Calu3 (cell line): ENCODE results near the gene TBL1X. TPM values are rescaled to one million over a fixed set of nuclear protein-coding genes. Genes with fewer than 3 reads are reported as not detected.
"Not testable (repeated sequence)": the region's sequence is repeated elsewhere in the genome, so short reads cannot be mapped to it uniquely, and the experiment has no call there.

Source experiments
- BruUV-seq: library from RNA; stranded (reverse); fragments of 400-500 nt; replicated peaks from 2 replicates; lab custom pipeline; 2021; lab: Mats Ljungman, UMichigan
- CTCF ChIA-PET: fragments of 300-600 bp; sonication (Branson Sonifier 250); formaldehyde crosslinking; loops from one replicate; lab custom pipeline; 2022; ENCODE audit warnings: antibody characterized with exemption; lab: Charles Lee
- DNase-seq: peaks from one replicate; pipeline ENCODE4 v3.0.0; 2022
- H3K27ac Mint-ChIP-seq: one replicate; pipeline ENCODE4 v1.8.0; 2022; ENCODE audit warnings: mixed read lengths; ENCODE audit not compliant: unreplicated experiment
- H3K27me3 Mint-ChIP-seq: one replicate; pipeline ENCODE4 v1.8.0; 2022; ENCODE audit warnings: mixed read lengths; ENCODE audit not compliant: unreplicated experiment
- H3K36me3 Mint-ChIP-seq: one replicate; pipeline ENCODE4 v1.8.0; 2022; ENCODE audit warnings: mild to moderate bottlenecking, moderate library complexity, mixed read lengths; ENCODE audit not compliant: insufficient read depth, unreplicated experiment
- H3K4me1 Mint-ChIP-seq: one replicate; pipeline ENCODE4 v1.8.0; 2022; ENCODE audit warnings: mild to moderate bottlenecking, low read depth, mixed read lengths; ENCODE audit not compliant: unreplicated experiment
- H3K4me3 Mint-ChIP-seq: one replicate; pipeline ENCODE4 v1.8.0; 2022; ENCODE audit warnings: mild to moderate bottlenecking, low read depth, moderate library complexity, mixed read lengths; ENCODE audit not compliant: unreplicated experiment
- H3K9me3 Mint-ChIP-seq: one replicate; pipeline ENCODE4 v1.8.0; 2022; ENCODE audit warnings: low read depth, mixed read lengths; ENCODE audit not compliant: unreplicated experiment
- intact Hi-C: fragments of 100-400 bp; cut with micrococcal nuclease; formaldehyde crosslinking; loops from one replicate; pipeline ENCODE4 v1.10.0; 2022; ENCODE audit not compliant: unreplicated experiment
- total RNA-seq: library from RNA; stranded (reverse); gene quantifications from 2 replicates; pipeline ENCODE4 v1.2.3, GENCODE V29; 2022
- TF ChIP-seq, protein P1 (sequence below): fragments of 200-600 bp; IDR thresholded peaks from one replicate; pipeline ENCODE4 v1.8.0; 2022; ENCODE audit warnings: antibody characterized with exemption; ENCODE audit not compliant: unreplicated experiment

Gene TBL1X
- total RNA-seq, 1 experiment from 2014 or later: 25.0 TPM

GRCh38 chrX:9767375-9767774 lies 302.5 kb downstream of the TBL1X start:
- CTCF ChIA-PET: no interaction called here
- no peaks in the 10 kb centered on the region for H3K36me3 Mint-ChIP-seq
- intact Hi-C loops: no loop called here
- no peak overlapping the region for H3K4me3 Mint-ChIP-seq
- no peak overlapping the region for H3K27ac Mint-ChIP-seq
- no peak for DNase-seq
- H3K9me3 Mint-ChIP-seq: peaks cover 2% of the 10 kb centered on the region
- peaks cover 14% of the 10 kb centered on the region for H3K4me1 Mint-ChIP-seq
- H3K27me3 Mint-ChIP-seq: no peaks in the 10 kb centered on the region
- no TSS peak for BruUV-seq
- TF ChIP-seq, protein P1, sequence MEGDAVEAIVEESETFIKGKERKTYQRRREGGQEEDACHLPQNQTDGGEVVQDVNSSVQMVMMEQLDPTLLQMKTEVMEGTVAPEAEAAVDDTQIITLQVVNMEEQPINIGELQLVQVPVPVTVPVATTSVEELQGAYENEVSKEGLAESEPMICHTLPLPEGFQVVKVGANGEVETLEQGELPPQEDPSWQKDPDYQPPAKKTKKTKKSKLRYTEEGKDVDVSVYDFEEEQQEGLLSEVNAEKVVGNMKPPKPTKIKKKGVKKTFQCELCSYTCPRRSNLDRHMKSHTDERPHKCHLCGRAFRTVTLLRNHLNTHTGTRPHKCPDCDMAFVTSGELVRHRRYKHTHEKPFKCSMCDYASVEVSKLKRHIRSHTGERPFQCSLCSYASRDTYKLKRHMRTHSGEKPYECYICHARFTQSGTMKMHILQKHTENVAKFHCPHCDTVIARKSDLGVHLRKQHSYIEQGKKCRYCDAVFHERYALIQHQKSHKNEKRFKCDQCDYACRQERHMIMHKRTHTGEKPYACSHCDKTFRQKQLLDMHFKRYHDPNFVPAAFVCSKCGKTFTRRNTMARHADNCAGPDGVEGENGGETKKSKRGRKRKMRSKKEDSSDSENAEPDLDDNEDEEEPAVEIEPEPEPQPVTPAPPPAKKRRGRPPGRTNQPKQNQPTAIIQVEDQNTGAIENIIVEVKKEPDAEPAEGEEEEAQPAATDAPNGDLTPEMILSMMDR: no peak

DNA sequence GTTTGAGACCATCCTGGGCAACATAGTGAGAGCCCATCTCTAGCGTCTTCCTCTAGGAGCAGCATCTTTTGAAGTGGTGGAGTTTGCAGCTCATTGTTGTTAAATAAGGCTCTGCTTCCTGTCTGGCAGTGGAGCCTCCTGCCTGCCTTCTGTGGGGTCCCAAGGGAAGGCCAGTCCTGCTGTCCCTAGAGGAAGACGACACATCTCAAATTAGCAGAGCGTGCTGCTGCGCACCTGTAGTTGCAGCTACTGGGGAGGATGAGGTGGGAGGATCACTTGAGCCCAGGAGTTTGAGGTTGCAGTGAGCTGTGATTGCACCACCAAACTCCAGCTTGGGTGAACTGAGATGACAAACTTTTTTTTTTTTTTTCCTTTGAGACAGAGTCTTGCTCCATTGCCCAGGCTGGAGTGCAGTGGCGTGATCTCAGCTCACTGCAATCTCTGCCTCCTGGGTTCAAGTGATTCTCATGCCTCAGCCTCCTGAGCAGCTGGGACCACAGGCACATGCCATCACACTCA lies 303.5 kb downstream of the TBL1X start:
- H3K27me3 Mint-ChIP-seq, H3K27ac Mint-ChIP-seq, H3K36me3 Mint-ChIP-seq, DNase-seq, H3K9me3 Mint-ChIP-seq, H3K4me3 Mint-ChIP-seq, intact Hi-C loops, BruUV-seq: not testable (repeated sequence)
- peaks cover 14% of the 10 kb centered on the region for H3K4me1 Mint-ChIP-seq
- CTCF ChIA-PET: interaction anchor here (0.7 kb wide), 1 partner anchor 19 kb away, joined by 3 read pairs; no protein-coding TSS in a partner anchor

DNA sequence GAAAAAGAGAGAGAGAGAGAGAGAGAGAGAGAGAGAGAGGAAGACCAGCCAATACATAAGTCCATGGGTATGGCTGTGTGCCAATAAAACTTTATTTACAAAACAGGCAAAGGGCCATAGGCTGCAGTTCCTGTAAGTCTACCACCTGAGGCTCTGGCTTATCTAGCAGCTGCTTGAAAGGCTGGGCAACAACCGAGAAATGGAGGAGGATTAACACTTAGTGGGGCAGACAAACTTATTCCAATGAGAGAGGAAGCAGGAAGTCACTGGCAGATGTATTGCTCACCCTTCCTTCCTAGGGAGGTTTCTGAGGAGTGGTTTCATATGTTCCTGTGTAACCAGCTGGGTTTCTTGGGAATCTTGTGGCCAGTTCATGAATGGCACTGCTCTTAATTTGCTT lies 305.5 kb downstream of the TBL1X start:
- Mint-ChIP-seq H3K36me3 (peaks cover 5% of the 10 kb centered on the region), H3K27me3 (no peaks in the 10 kb centered on the region), H3K4me1 (peaks cover 14% of the 10 kb centered on the region), H3K4me3 (no peak overlapping the region), H3K27ac (no peak overlapping the region), H3K9me3 (peaks cover 2% of the 10 kb centered on the region)
- no TSS peak for BruUV-seq
- no peak for DNase-seq
- TF ChIP-seq, protein P1: no peak
- CTCF ChIA-PET: no interaction called here
- intact Hi-C loops: no loop called here

- peaks cover 5% of the 10 kb centered on the region for H3K36me3 Mint-ChIP-seq
- CTCF ChIA-PET: interaction anchor here (0.7 kb wide), 1 partner anchor 472 kb away, joined by 4 read pairs; no protein-coding TSS in a partner anchor
- H3K4me3 Mint-ChIP-seq: no peak overlapping the region
- TF ChIP-seq, protein P1: no peak
- no TSS peak for BruUV-seq
- H3K9me3 Mint-ChIP-seq: peaks cover 2% of the 10 kb centered on the region
- DNase-seq: no peak
- intact Hi-C loops: no loop called here
- no peaks in the 10 kb centered on the region for H3K27me3 Mint-ChIP-seq
- H3K27ac Mint-ChIP-seq: no peak overlapping the region
- H3K4me1 Mint-ChIP-seq: peaks cover 14% of the 10 kb centered on the region
These were observed 308.1 kb downstream of the TBL1X start for GRCh38 chrX:9772943-9773342.

DNA sequence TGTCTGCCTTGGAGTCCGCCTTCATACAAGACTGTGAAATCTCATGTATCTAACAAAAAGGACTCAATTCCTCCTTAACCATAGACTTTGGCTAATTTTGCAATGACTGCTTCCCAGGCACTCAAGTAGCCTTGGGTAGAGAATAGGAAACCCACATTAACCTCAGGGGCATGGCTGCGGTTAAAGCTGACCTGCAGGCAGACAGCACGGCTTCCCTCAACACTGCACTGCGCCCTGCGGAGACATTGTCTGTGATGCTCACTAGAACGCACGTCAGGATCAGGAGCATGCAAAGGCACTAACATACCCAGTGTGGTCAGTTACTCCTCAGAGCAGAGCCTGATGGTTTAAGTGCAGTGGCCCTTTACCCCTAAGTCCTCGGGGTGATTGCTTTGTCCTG lies 311.1 kb downstream of the TBL1X start:
- intact Hi-C loops: no loop called here

More for the DNA sequence above, 311.1 kb downstream of the TBL1X start:
- no peak overlapping the region for H3K27ac Mint-ChIP-seq
- H3K27me3 Mint-ChIP-seq: no peaks in the 10 kb centered on the region
- no TSS peak for BruUV-seq
- DNase-seq: no peak
- no peaks in the 10 kb centered on the region for H3K9me3 Mint-ChIP-seq
- H3K36me3 Mint-ChIP-seq: peaks cover 5% of the 10 kb centered on the region
- H3K4me3 Mint-ChIP-seq: no peak overlapping the region
- H3K4me1 Mint-ChIP-seq: peaks cover under 1% of the 10 kb centered on the region
- CTCF ChIA-PET: no interaction called here
- TF ChIP-seq, protein P1: no peak
